ENCODE data around the gene ADAMTSL2.

The ADAMTSL2 gene

GRCh38 chr9:133580419-133580738, 45.9 kb downstream of the ADAMTSL2 start:
- Histone ChIP-seq H3K79me2 (ENCODE audit: control insufficient read depth, low read length) (no peaks in the 10 kb centered on the region), H3F3A (ENCODE audit: control insufficient read depth, insufficient read depth) (peaks cover 10% of the 10 kb centered on the region), H3K27ac (ENCODE audit: low read depth, low read length) (peak overlapping the region; percentile 12; the same call in 1 of the 2 replicates), H3K4me3 (ENCODE audit: low read length) (no peak overlapping the region), H3K9me2 (replicated peaks; ENCODE audit: control insufficient read depth, low read length) (no peaks in the 10 kb centered on the region), H3K9me3 (ENCODE audit: control insufficient read depth, insufficient read depth, low read length) (no peaks in the 10 kb centered on the region), H3K4me2 (ENCODE audit: low read length) (peak overlapping the region; percentile 3; the same call in 1 of the 2 replicates), H3K27me3 (ENCODE audit: control insufficient read depth, low read length) (peaks cover 35% of the 10 kb centered on the region), H3K36me3 (ENCODE audit: control insufficient read depth, low read length) (no peaks in the 10 kb centered on the region), H4K20me1 (ENCODE audit: control insufficient read depth, insufficient read depth, low read depth, low read length) (no peaks in the 10 kb centered on the region), H3K4me1 (ENCODE audit: control insufficient read depth, low read length) (peaks cover 74% of the 10 kb centered on the region)
- TF ChIP-seq CTCF (IDR thresholded peaks at IDR 0.05; ENCODE audit: low read depth, low read length, poor library complexity, severe bottlenecking): no peak
- TF ChIP-seq EZH2phosphoT487 (IDR thresholded peaks at IDR 0.05; ENCODE audit: borderline replicate concordance, low read length): no peak

- peaks cover 10% of the 10 kb centered on the region for H3F3A ChIP-seq (ENCODE audit: control insufficient read depth, insufficient read depth)
- H3K36me3 ChIP-seq (ENCODE audit: control insufficient read depth, low read length): no peaks in the 10 kb centered on the region
- peaks cover 35% of the 10 kb centered on the region for H3K27me3 ChIP-seq (ENCODE audit: control insufficient read depth, low read length)
- no peaks in the 10 kb centered on the region for H3K9me2 ChIP-seq (replicated peaks; ENCODE audit: control insufficient read depth, low read length)
- H3K79me2 ChIP-seq (ENCODE audit: control insufficient read depth, low read length): no peaks in the 10 kb centered on the region
- 0 out of 2 replicates have a peak overlapping the region, but pooled peaks have one; percentile 12 for H3K27ac ChIP-seq (ENCODE audit: low read depth, low read length)
- H3K4me1 ChIP-seq (ENCODE audit: control insufficient read depth, low read length): peaks cover 81% of the 10 kb centered on the region
- H3K4me3 ChIP-seq (ENCODE audit: low read length): no peak overlapping the region
- no peaks in the 10 kb centered on the region for H3K9me3 ChIP-seq (ENCODE audit: control insufficient read depth, insufficient read depth, low read length)
- TF ChIP-seq EZH2phosphoT487 (IDR thresholded peaks at IDR 0.05; ENCODE audit: borderline replicate concordance, low read length): no peak
- TF ChIP-seq CTCF (IDR thresholded peaks at IDR 0.05; ENCODE audit: low read depth, low read length, poor library complexity, severe bottlenecking): no peak
- H3K4me2 ChIP-seq (ENCODE audit: low read length): no peak overlapping the region
- H4K20me1 ChIP-seq (ENCODE audit: control insufficient read depth, insufficient read depth, low read depth, low read length): no peaks in the 10 kb centered on the region
These were observed 46.5 kb downstream of the ADAMTSL2 start for GRCh38 chr9:133581011-133581410.

GRCh38 chr9:133581513-133582343, 47.2 kb downstream of the ADAMTSL2 start:
- TF ChIP-seq CTCF (IDR thresholded peaks at IDR 0.05; ENCODE audit: low read depth, low read length, poor library complexity, severe bottlenecking) (no peak), EZH2phosphoT487 (IDR thresholded peaks at IDR 0.05; ENCODE audit: borderline replicate concordance, low read length) (no peak)
- no peaks in the 10 kb centered on the region for H4K20me1 ChIP-seq (ENCODE audit: control insufficient read depth, insufficient read depth, low read depth, low read length)

More at GRCh38 chr9:133581513-133582343, 47.2 kb downstream of the ADAMTSL2 start:
- Histone ChIP-seq H3K4me3 (ENCODE audit: low read length) (no peak overlapping the region), H3F3A (ENCODE audit: control insufficient read depth, insufficient read depth) (peaks cover 10% of the 10 kb centered on the region), H3K36me3 (ENCODE audit: control insufficient read depth, low read length) (no peaks in the 10 kb centered on the region), H3K79me2 (ENCODE audit: control insufficient read depth, low read length) (no peaks in the 10 kb centered on the region), H3K27me3 (ENCODE audit: control insufficient read depth, low read length) (peaks cover 33% of the 10 kb centered on the region), H3K9me3 (ENCODE audit: control insufficient read depth, insufficient read depth, low read length) (0 out of 2 replicates have a peak, but pooled peaks cover under 1% of the 10 kb centered on the region), H3K4me1 (ENCODE audit: control insufficient read depth, low read length) (peaks cover 80% of the 10 kb centered on the region), H3K27ac (ENCODE audit: low read depth, low read length) (no peak overlapping the region), H3K4me2 (ENCODE audit: low read length) (no peak overlapping the region), H3K9me2 (replicated peaks; ENCODE audit: control insufficient read depth, low read length) (no peaks in the 10 kb centered on the region)

Measured in DOHH2 (cell line).